B cell (primary cell): ENCODE results near the gene SPACA9.

Experiments used
- EZH2 ChIP-seq: IDR thresholded peaks from 2 replicates; pipeline ENCODE4 v1.6.1; 2012; ENCODE audit warnings: borderline replicate concordance, low read depth, mild to moderate bottlenecking, moderate library complexity, low read length; ENCODE audit not compliant: insufficient read depth, poor library complexity, severe bottlenecking
- TF ChIP-seq, protein P1 (sequence below): fragments of 200-600 bp; IDR thresholded peaks from one replicate; pipeline ENCODE4 v1.8.0; 2022; ENCODE audit warnings: antibody characterized with exemption, mild to moderate bottlenecking

DNA sequence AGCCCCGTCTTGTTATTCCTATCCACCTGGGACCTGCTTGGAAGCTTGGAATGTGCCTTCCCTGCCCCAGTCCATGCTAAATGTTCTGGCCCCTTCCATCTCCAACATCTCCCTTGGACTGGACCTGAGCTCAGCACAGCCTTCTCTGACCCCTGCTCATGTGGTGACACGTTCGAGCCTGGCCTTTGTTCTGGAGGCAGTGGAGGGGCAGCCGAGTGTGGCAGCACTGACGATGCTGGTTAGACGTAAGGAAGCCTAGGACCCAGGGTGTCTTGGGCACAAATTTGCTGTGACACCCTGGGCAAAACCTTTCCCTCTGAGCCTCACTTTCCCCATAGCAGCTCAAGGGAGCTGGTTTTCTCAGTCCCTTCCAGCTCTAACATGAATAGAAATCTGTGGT, 3.9 kb downstream of the SPACA9 start:
- TF ChIP-seq, protein P1, sequence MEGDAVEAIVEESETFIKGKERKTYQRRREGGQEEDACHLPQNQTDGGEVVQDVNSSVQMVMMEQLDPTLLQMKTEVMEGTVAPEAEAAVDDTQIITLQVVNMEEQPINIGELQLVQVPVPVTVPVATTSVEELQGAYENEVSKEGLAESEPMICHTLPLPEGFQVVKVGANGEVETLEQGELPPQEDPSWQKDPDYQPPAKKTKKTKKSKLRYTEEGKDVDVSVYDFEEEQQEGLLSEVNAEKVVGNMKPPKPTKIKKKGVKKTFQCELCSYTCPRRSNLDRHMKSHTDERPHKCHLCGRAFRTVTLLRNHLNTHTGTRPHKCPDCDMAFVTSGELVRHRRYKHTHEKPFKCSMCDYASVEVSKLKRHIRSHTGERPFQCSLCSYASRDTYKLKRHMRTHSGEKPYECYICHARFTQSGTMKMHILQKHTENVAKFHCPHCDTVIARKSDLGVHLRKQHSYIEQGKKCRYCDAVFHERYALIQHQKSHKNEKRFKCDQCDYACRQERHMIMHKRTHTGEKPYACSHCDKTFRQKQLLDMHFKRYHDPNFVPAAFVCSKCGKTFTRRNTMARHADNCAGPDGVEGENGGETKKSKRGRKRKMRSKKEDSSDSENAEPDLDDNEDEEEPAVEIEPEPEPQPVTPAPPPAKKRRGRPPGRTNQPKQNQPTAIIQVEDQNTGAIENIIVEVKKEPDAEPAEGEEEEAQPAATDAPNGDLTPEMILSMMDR = no peak
- no peak for TF ChIP-seq EZH2
